Measurements from ENCODE around the gene RSPRY1.

GRCh38 chr16:57234707-57235092, 48.6 kb downstream of the RSPRY1 start:
- no peak for TF ChIP-seq RXRA (IDR thresholded peaks at IDR 0.05; ENCODE audit: borderline replicate concordance, low read depth)
- TF ChIP-seq, protein P1, sequence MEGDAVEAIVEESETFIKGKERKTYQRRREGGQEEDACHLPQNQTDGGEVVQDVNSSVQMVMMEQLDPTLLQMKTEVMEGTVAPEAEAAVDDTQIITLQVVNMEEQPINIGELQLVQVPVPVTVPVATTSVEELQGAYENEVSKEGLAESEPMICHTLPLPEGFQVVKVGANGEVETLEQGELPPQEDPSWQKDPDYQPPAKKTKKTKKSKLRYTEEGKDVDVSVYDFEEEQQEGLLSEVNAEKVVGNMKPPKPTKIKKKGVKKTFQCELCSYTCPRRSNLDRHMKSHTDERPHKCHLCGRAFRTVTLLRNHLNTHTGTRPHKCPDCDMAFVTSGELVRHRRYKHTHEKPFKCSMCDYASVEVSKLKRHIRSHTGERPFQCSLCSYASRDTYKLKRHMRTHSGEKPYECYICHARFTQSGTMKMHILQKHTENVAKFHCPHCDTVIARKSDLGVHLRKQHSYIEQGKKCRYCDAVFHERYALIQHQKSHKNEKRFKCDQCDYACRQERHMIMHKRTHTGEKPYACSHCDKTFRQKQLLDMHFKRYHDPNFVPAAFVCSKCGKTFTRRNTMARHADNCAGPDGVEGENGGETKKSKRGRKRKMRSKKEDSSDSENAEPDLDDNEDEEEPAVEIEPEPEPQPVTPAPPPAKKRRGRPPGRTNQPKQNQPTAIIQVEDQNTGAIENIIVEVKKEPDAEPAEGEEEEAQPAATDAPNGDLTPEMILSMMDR (IDR thresholded peaks at IDR 0.05), result no peak
- TF ChIP-seq SMC3 (IDR thresholded peaks at IDR 0.05; ENCODE audit: low read depth, low read length), result no peak
- no peak for TF ChIP-seq NRF1 (IDR thresholded peaks at IDR 0.05; ENCODE audit: low read depth, low read length)

All from SK-N-SH (cell line).